CD4-positive, alpha-beta T cell treated with Interleukin-12 subunit alpha and Interleukin-12 subunit beta, for 1 hour (primary cell): Measurements from ENCODE around the gene NCMAP.
"Not testable (repeated sequence)": the region's sequence is repeated elsewhere in the genome, so short reads cannot be mapped to it uniquely, and the experiment has no call there.

Source experiments
- DNase-seq: peaks from one replicate; pipeline ENCODE4 v3.0.0-alpha.2; 2020

Gene NCMAP

GRCh38 chr1:24544239-24544638, 11.6 kb upstream of the NCMAP start:
- DNase-seq: no peak

GRCh38 chr1:24545662-24546061, 10.2 kb upstream of the NCMAP start:
- no peak for DNase-seq

GRCh38 chr1:24547195-24547594, 8.7 kb upstream of the NCMAP start:
- DNase-seq: no peak

- DNase-seq: no peak
Measured at GRCh38 chr1:24548070-24548469, 7.8 kb upstream of the NCMAP start.

GRCh38 chr1:24549210-24549609, 6.7 kb upstream of the NCMAP start:
- DNase-seq: not testable (repeated sequence)

GRCh38 chr1:24551290-24551959, 4.5 kb upstream of the NCMAP start:
- DNase-seq: no peak

GRCh38 chr1:24551960-24552571, 3.8 kb upstream of the NCMAP start:
- DNase-seq: no peak

GRCh38 chr1:24553931-24554330, 2.0 kb upstream of the NCMAP start:
- DNase-seq: no peak

- DNase-seq: no peak
Measured at GRCh38 chr1:24554714-24555113, 1.2 kb upstream of the NCMAP start.

- no peak for DNase-seq
Measured at GRCh38 chr1:24556414-24556795, 518 bp downstream of the NCMAP start.

GRCh38 chr1:24557220-24557619, 1.3 kb downstream of the NCMAP start:
- DNase-seq: no peak

- no peak for DNase-seq
Measured at GRCh38 chr1:24557711-24558131, 1.8 kb downstream of the NCMAP start.

- no peak for DNase-seq
Measured at GRCh38 chr1:24558455-24558854, 2.6 kb downstream of the NCMAP start.

- no peak for DNase-seq
Measured at GRCh38 chr1:24558902-24559791, 3.3 kb downstream of the NCMAP start.

- DNase-seq: no peak
Measured at GRCh38 chr1:24560361-24560760, 4.5 kb downstream of the NCMAP start.

GRCh38 chr1:24562625-24563024, 6.7 kb downstream of the NCMAP start:
- no peak for DNase-seq

- no peak for DNase-seq
Measured at GRCh38 chr1:24564695-24565094, 8.8 kb downstream of the NCMAP start.

GRCh38 chr1:24566236-24566867, 10.5 kb downstream of the NCMAP start:
- DNase-seq: no peak

- DNase-seq: no peak
Measured at GRCh38 chr1:24567792-24568388, 12.0 kb downstream of the NCMAP start.

- DNase-seq: no peak
Measured at GRCh38 chr1:24568475-24568874, 12.6 kb downstream of the NCMAP start.

GRCh38 chr1:24570265-24571125, 14.6 kb downstream of the NCMAP start:
- no peak for DNase-seq

- DNase-seq: no peak
Measured at GRCh38 chr1:24572301-24572700, 16.4 kb downstream of the NCMAP start.
